Glutamatergic neuron (in vitro differentiated cells): Measurements from ENCODE around the gene XYLB. TPM values are rescaled to one million over a fixed set of nuclear protein-coding genes. Genes with fewer than 3 reads are reported as not detected.

ENCODE experiments used
- DNase-seq: peaks from one replicate; pipeline ENCODE4 v3.0.0; 2022
- H3K27ac Mint-ChIP-seq: one replicate; pipeline ENCODE4 v1.8.0; 2020; ENCODE audit warnings: mild to moderate bottlenecking, mixed read lengths, inconsistent platforms; ENCODE audit not compliant: unreplicated experiment
- H3K27me3 Mint-ChIP-seq: one replicate; pipeline ENCODE4 v1.8.0; 2020; ENCODE audit warnings: mild to moderate bottlenecking, moderate library complexity, mixed read lengths, inconsistent platforms; ENCODE audit not compliant: unreplicated experiment
- H3K36me3 Mint-ChIP-seq: one replicate; pipeline ENCODE4 v1.8.0; 2020; ENCODE audit warnings: mild to moderate bottlenecking, mixed read lengths, inconsistent platforms; ENCODE audit not compliant: unreplicated experiment
- H3K4me1 Mint-ChIP-seq: one replicate; pipeline ENCODE4 v1.8.0; 2020; ENCODE audit warnings: mild to moderate bottlenecking, low read depth, mixed read lengths, inconsistent platforms; ENCODE audit not compliant: unreplicated experiment
- H3K4me3 Mint-ChIP-seq: one replicate; pipeline ENCODE4 v1.8.0; 2020; ENCODE audit warnings: mild to moderate bottlenecking, mixed read lengths, inconsistent platforms; ENCODE audit not compliant: unreplicated experiment
- H3K9me3 Mint-ChIP-seq: one replicate; pipeline ENCODE4 v1.8.0; 2020; ENCODE audit warnings: mild to moderate bottlenecking, moderate library complexity, mixed read lengths, inconsistent platforms; ENCODE audit not compliant: unreplicated experiment
- CTCF ChIP-seq: fragments of 200-600 bp; sonication (generic); IDR thresholded peaks from one replicate; pipeline ENCODE4 v1.5.0; 2021; ENCODE audit not compliant: partially characterized antibody, unreplicated experiment
- total RNA-seq: library from RNA; stranded (reverse); fragmentation: NEBNext Ultra II Directional; extraction: Animal tissue kit (Norgen Biotek cat#: 25700); gene quantifications from one replicate; pipeline ENCODE4 v1.2.1, GENCODE V29; 2021; ENCODE audit not compliant: unreplicated experiment

The XYLB gene
- total RNA-seq, 1 donor from 2014 or later, result 2.6 TPM

- peak overlapping the region; percentile 67 for H3K27ac Mint-ChIP-seq
- H3K4me3 Mint-ChIP-seq, result peak overlapping the region; percentile 53
- no peak for TF ChIP-seq CTCF
- peaks cover 30% of the 10 kb centered on the region for H3K4me1 Mint-ChIP-seq
- DNase-seq, result no peak
- H3K27me3 Mint-ChIP-seq, result peaks cover 11% of the 10 kb centered on the region
- H3K9me3 Mint-ChIP-seq, result peaks cover 3% of the 10 kb centered on the region
- H3K36me3 Mint-ChIP-seq, result peaks cover 4% of the 10 kb centered on the region
Measured at GRCh38 chr3:38460377-38461270, 114.0 kb downstream of the XYLB start.

Other genes with a start within 250 kb of the XYLB start
- gene ACAA1, start 209.7 kb upstream of the XYLB start, total RNA-seq, result 89.8 TPM
- 58.0 TPM for gene MYD88, start 208.1 kb upstream of the XYLB start, total RNA-seq
- 80.7 TPM for gene OXSR1, start 181.2 kb upstream of the XYLB start, total RNA-seq
- 1.5 TPM for gene SLC22A13, start 81.0 kb upstream of the XYLB start, total RNA-seq
- gene SLC22A14, start 64.5 kb upstream of the XYLB start, total RNA-seq, result 0.93 TPM
- gene ACVR2B, start 107.1 kb downstream of the XYLB start, total RNA-seq, result 122 TPM
- gene EXOG, start 149.6 kb downstream of the XYLB start, total RNA-seq, result 20.9 TPM